Activated CD8-positive, alpha-beta T cell treated with anti-CD3 and anti-CD28 coated beads for 36 hours (primary cell): ENCODE data around the gene DDX23. TPM values are rescaled to one million over a fixed set of nuclear protein-coding genes. Genes with fewer than 3 reads are reported as not detected.

Experiments used
- ATAC-seq: fragments of 200-7000 bp; cut with Tn5 transposase; one replicate; pipeline ENCODE4 v1.10.0; 2021; ENCODE audit warnings: mild to moderate bottlenecking, moderate library complexity
- CTCF ChIA-PET: fragments of 350-600 bp; sonication (Branson Sonifier 250); formaldehyde crosslinking; loops from one replicate; lab custom pipeline; 2021; ENCODE audit warnings: antibody characterized with exemption; lab: Charles Lee
- POLR2A ChIA-PET: fragments of 350-600 bp; sonication (Branson Sonifier 250); formaldehyde crosslinking; loops from one replicate; lab custom pipeline; 2021; ENCODE audit warnings: antibody characterized with exemption; lab: Charles Lee
- DNase-seq: peaks from one replicate; pipeline ENCODE4 v3.0.0-alpha.2; 2020
- H3K27ac Mint-ChIP-seq: one replicate; pipeline ENCODE4 v1.8.0; 2021; ENCODE audit warnings: mild to moderate bottlenecking, mixed read lengths
- H3K27me3 Mint-ChIP-seq: one replicate; pipeline ENCODE4 v1.8.0; 2021; ENCODE audit warnings: mixed read lengths
- H3K36me3 Mint-ChIP-seq: one replicate; pipeline ENCODE4 v1.8.0; 2021; ENCODE audit warnings: low read depth, mixed read lengths
- H3K4me1 Mint-ChIP-seq: one replicate; pipeline ENCODE4 v1.8.0; 2021; ENCODE audit warnings: low read depth, mixed read lengths
- H3K4me3 Mint-ChIP-seq: one replicate; pipeline ENCODE4 v1.8.0; 2021; ENCODE audit warnings: mild to moderate bottlenecking, moderate library complexity, mixed read lengths
- H3K9me3 Mint-ChIP-seq: one replicate; pipeline ENCODE4 v1.8.0; 2021; ENCODE audit warnings: mixed read lengths
- CTCF ChIP-seq: fragments of 200-600 bp; IDR thresholded peaks from one replicate; pipeline ENCODE4 v1.8.0; 2022; ENCODE audit warnings: antibody characterized with exemption, mild to moderate bottlenecking
- intact Hi-C: fragments of 100-400 bp; cut with micrococcal nuclease; formaldehyde crosslinking; loops from one replicate; pipeline ENCODE4 v1.10.0; 2022
- total RNA-seq, 2 experiments: library from RNA; stranded (reverse); gene quantifications; one replicate each; pipeline ENCODE4 v1.2.3, GENCODE V29; 2021

Gene DDX23
- total RNA-seq, 2 experiments from 2014 or later = 84.5 to 95.6 TPM

GRCh38 chr12:48789858-48790326, 62.1 kb downstream of the DDX23 start:
- ATAC-seq (no peak), DNase-seq (no peak)
- H3K4me3 Mint-ChIP-seq = no peak overlapping the region
- POLR2A ChIA-PET = no interaction called here
- TF ChIP-seq CTCF = no peak
- no peaks in the 10 kb centered on the region for H3K36me3 Mint-ChIP-seq
- H3K27ac Mint-ChIP-seq = no peak overlapping the region
- CTCF ChIA-PET = interaction anchor here (0.8 to 2.2 kb wide), 6 partner anchors 21 to 249 kb away, joined by 3 to 10 read pairs (median 3); no protein-coding TSS in a partner anchor
- H3K27me3 Mint-ChIP-seq = peaks cover 42% of the 10 kb centered on the region
- H3K4me1 Mint-ChIP-seq = peaks cover 5% of the 10 kb centered on the region
- intact Hi-C loops = no loop called here
- H3K9me3 Mint-ChIP-seq = no peaks in the 10 kb centered on the region

- TF ChIP-seq CTCF = no peak
- H3K4me1 Mint-ChIP-seq = peaks cover 5% of the 10 kb centered on the region
- POLR2A ChIA-PET = no interaction called here
- H3K27ac Mint-ChIP-seq = no peak within 1 kb of the TSS
- intact Hi-C loops = no loop called here
- peaks cover 44% of the 10 kb centered on the region for H3K27me3 Mint-ChIP-seq
- H3K4me3 Mint-ChIP-seq = peak within 1 kb of the TSS; percentile 47
- DNase-seq = no peak
- no peak for ATAC-seq
- H3K9me3 Mint-ChIP-seq = no peaks in the 10 kb centered on the region
- H3K36me3 Mint-ChIP-seq = no peaks in the 10 kb centered on the region
- CTCF ChIA-PET = interaction anchor here (1.0 to 2.2 kb wide), 5 partner anchors 22 to 248 kb away, joined by 3 to 10 read pairs (median 3); no protein-coding TSS in a partner anchor
These were observed 62.8 kb downstream of the DDX23 start, which contains the start of gene ADCY6 for GRCh38 chr12:48788854-48789775. ADCY6 (minus strand) TSS chr12:48789089; CDS start chr12:48783434, 5,655 bp downstream.

GRCh38 chr12:48788524-48788853, 63.5 kb downstream of the DDX23 start:
- ATAC-seq = no peak
- Mint-ChIP-seq H3K36me3 (no peaks in the 10 kb centered on the region), H3K4me3 (peak overlapping the region; percentile 47), H3K9me3 (no peaks in the 10 kb centered on the region), H3K27ac (no peak overlapping the region), H3K4me1 (peaks cover 5% of the 10 kb centered on the region), H3K27me3 (peaks cover 43% of the 10 kb centered on the region)
- TF ChIP-seq CTCF = no peak
- ChIA-PET CTCF (interaction anchor here (2.1 kb wide), 1 partner anchor 36 kb away, joined by 10 read pairs; no protein-coding TSS in a partner anchor), POLR2A (no interaction called here)
- no peak for DNase-seq
- intact Hi-C loops = no loop called here

- intact Hi-C loops = no loop called here
- no peak for TF ChIP-seq CTCF
- Mint-ChIP-seq H3K9me3 (no peaks in the 10 kb centered on the region), H3K4me3 (no peak overlapping the region), H3K4me1 (peaks cover 5% of the 10 kb centered on the region), H3K27ac (no peak overlapping the region), H3K36me3 (no peaks in the 10 kb centered on the region), H3K27me3 (peaks cover 44% of the 10 kb centered on the region)
- CTCF ChIA-PET = interaction anchor here (0.7 kb wide), 1 partner anchor 27 kb away, joined by 4 read pairs; no protein-coding TSS in a partner anchor
- POLR2A ChIA-PET = no interaction called here
- DNase-seq (no peak), ATAC-seq (no peak)
These were observed 64.0 kb downstream of the DDX23 start for GRCh38 chr12:48787791-48788523.
